GM10266 (cell line): ENCODE measurements around the gene PRDM1.

ENCODE experiments used
- DNase-seq: peaks from one replicate; pipeline ENCODE4 v3.0.0; 2012; ENCODE audit errors: extremely low spot score
- TF ChIP-seq, protein P1 (sequence below): IDR thresholded peaks from 2 replicates; pipeline ENCODE4 v1.5.1; 2012; ENCODE audit warnings: mild to moderate bottlenecking, low read depth; ENCODE audit not compliant: control insufficient read depth, insufficient read depth; ENCODE audit errors: missing control alignments

The PRDM1 gene

DNA sequence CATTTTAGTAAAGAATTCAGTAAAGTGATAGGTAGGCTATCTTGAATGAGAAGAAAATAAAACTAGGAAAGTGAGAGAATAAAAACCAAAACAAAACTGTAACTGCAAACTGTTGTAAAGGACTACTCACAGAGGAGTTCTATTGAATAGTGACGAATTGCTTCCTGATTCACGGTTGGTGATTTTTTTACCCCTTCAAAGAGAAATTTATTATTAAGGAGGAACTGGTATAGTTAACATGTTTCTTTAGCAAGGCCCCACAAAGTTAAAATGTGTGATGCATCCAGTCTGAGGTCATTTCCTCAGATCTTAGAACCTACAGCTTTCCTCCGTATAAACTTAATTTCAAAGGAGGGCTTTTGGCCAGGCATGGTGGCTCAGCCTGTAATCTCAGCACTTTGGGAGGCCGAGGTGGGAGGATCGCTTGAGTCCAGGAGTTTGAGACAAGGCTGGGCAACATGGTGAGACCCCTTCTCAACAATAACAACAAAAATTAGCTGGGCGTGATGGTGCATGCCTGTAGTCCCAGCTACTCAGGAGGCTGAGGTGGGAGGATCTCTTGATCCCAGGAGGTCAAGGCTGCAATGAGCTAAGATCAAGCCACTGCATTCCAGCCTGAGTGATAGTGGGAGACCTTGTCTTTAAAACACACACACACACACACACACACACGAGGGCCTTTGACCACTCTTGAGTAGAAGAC lies 8.3 kb downstream of the PRDM1 start:
- TF ChIP-seq, protein P1, sequence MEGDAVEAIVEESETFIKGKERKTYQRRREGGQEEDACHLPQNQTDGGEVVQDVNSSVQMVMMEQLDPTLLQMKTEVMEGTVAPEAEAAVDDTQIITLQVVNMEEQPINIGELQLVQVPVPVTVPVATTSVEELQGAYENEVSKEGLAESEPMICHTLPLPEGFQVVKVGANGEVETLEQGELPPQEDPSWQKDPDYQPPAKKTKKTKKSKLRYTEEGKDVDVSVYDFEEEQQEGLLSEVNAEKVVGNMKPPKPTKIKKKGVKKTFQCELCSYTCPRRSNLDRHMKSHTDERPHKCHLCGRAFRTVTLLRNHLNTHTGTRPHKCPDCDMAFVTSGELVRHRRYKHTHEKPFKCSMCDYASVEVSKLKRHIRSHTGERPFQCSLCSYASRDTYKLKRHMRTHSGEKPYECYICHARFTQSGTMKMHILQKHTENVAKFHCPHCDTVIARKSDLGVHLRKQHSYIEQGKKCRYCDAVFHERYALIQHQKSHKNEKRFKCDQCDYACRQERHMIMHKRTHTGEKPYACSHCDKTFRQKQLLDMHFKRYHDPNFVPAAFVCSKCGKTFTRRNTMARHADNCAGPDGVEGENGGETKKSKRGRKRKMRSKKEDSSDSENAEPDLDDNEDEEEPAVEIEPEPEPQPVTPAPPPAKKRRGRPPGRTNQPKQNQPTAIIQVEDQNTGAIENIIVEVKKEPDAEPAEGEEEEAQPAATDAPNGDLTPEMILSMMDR: no peak
- DNase-seq: no peak

DNA sequence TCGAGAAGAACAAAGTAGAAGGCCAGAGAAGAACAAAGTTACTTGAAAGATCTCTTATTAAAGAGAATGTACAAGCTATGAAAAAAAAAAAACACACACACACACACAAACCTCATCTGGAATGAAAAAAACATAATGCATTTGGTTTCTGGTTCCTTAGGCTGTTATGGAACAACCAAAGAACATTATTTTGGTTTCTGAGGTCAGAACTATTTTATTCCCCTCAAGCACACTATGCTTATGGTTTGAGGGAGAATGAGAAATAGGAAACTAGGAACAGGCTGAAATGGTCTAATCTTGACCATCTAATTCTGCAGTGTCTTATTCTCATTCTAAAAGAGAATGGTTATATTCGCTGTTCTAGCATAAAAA lies 8.8 kb downstream of the PRDM1 start:
- TF ChIP-seq, protein P1: no peak
- no peak for DNase-seq

DNA sequence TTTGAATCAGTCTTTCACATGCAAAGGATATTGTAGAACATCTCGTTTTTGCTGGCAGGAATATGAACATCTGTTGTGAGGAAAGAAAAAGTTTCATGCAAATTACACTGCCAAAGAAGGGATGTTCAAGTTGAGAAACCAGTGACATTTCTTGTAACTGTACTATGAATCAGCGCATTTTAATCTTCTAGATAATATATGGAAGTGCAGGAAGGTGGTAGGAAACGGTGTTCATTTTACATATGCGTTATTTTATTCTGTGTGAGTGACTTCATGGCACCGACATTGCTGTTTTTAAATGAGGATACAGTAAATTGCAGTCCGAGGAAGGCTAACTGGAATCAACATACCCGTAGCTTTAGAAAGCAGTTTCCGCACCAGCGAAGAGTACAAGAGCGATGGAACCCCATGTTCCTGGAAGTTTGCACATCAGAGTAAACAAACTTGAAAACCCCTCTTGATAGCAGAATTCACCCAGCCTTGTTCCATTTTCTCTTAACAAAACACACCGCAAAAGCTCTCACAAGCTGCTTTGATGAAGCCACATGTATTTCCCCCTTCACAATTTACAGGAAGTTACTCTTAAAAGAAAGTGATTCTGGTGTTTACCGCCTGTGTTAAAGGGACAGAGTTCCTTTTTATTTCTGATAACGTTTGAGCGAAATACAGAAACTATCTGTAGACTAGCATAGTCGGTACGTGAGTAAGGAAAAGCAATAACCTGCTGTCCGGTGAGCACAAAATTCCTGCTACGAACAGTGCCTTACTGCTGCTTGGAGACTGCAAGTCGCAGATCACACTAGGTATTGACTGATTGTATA lies 11.5 kb downstream of the PRDM1 start:
- TF ChIP-seq, protein P1: no peak
- DNase-seq: peak; percentile 53

DNA sequence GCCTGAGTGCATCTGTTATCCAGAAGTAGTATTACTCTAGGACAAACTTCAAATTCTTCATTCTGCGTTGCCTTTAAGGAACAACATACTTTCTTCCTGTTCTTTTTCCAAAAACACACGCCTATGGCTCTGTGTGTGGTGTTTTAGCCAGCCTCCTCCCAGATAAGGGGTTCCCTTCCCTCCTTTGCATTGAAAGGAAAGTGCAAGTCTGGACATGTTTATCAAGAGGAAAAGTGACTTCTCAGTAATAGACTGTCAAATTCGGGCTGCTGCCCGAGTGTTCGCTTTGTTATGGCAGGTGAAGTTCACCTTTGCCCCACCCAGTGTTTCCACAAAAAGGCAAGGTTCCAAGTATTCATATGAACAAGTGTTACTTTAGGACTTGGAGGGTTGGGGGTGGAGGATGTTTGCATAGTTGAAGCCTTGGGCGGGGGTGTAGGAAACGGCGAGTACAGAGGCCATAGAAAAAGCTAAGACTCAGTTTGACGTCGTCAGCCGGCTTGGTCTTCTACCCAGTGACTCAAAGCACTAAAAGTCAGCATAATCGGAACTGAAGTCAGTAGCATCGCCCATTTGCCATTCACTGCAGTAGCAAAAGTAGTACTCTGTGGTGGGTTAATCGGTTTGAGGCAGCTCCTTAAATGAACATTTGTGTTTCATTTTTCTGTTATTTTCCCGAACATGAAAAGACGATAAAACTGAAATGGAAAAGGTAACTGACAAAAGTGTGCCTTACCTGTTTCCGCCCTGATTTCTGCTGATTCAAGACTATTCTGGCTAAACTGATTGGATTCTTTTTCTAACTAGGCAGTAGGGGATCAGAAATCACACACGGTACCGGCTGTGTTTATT lies 12.5 kb downstream of the PRDM1 start:
- DNase-seq: peak; percentile 40
- TF ChIP-seq, protein P1: no peak

DNA sequence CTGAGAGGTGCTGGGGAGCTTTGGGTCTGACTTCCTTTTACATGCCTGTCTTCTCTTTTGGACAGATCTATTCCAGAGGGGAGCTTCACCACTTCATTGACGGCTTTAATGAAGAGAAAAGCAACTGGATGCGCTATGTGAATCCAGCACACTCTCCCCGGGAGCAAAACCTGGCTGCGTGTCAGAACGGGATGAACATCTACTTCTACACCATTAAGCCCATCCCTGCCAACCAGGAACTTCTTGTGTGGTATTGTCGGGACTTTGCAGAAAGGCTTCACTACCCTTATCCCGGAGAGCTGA lies 13.1 kb downstream of the PRDM1 start:
- TF ChIP-seq, protein P1: no peak
- no peak for DNase-seq

DNA sequence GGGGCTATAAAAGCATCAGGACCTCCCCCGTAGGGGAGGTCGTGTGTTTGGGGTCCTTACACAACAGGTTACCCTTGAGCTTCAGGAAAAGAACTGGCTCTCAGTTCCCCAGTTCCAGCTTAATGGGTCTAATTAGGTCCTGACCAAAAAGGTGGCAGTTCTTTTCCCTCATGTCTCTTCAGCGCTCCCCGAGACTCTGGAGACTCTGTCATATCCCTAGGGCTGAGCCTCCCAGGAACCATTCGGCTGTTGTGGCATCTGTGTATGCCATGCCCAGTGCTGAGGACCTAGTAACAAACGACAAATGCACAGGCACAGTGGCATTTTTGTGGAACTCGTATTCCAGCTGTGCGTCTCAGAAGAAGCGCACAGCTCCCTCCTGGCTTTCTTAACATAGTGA lies 14.6 kb downstream of the PRDM1 start:
- no peak for DNase-seq
- TF ChIP-seq, protein P1: no peak
